T-cell (primary cell): ENCODE measurements around the gene MILR1. TPM values are rescaled to one million over a fixed set of nuclear protein-coding genes. Genes with fewer than 3 reads are reported as not detected.
"Not testable (repeated sequence)": the region's sequence is repeated elsewhere in the genome, so short reads cannot be mapped to it uniquely, and the experiment has no call there.

Source experiments
- ATAC-seq, 4 experiments: fragments of 200-7000 bp in 3 of 4; fragments of 150-1000 bp in 1 of 4; cut with Tn5 transposase; replicated peaks in 1 of 4; 1 replicate in 3 of 4; 2 replicates in 1 of 4; pipeline ENCODE4 v1.10.0; 2021; ENCODE audit warnings: moderate library complexity in 3 of 4, mild to moderate bottlenecking in 2 of 4, moderate number of reproducible peaks in 1 of 4
- CTCF ChIA-PET, 2 donors: fragments of 300-600 bp; sonication (Branson Sonifier 250); formaldehyde crosslinking; loops; one replicate each; lab custom pipeline; 2022; ENCODE audit warnings: antibody characterized with exemption in 2 of 2; lab: Charles Lee
- POLR2A ChIA-PET, 2 donors: fragments of 300-600 bp; sonication (Branson Sonifier 250); formaldehyde crosslinking; loops; one replicate each; lab custom pipeline; 2022; ENCODE audit warnings: antibody characterized with exemption in 2 of 2; lab: Charles Lee
- DNase-seq, 35 experiments: peaks; one replicate each; pipeline versions ENCODE4 v3.0.0 to v3.0.0-alpha.2; 2013 to 2023
- H3K27ac ChIP-seq: one replicate; pipeline ENCODE4 v1.5.1; 2013; ENCODE audit warnings: low read length
- H3K27me3 ChIP-seq, 2 experiments: replicated peaks in 1 of 2; 1 replicate in 1 of 2; 2 replicates in 1 of 2; pipeline versions ENCODE4 v1.6.1 to v1.7.0; 2013; ENCODE audit warnings: low read length in 1 of 2, mixed read lengths in 1 of 2; ENCODE audit not compliant: control insufficient read depth in 2 of 2, insufficient read depth in 2 of 2; ENCODE audit errors: extremely low read depth in 1 of 2
- H3K36me3 ChIP-seq, 2 donors: 1 replicate in 1 of 2; 2 replicates in 1 of 2; pipeline versions ENCODE4 v1.6.1 to v1.7.0; 2013; ENCODE audit warnings: low read length in 1 of 2; ENCODE audit not compliant: control insufficient read depth in 2 of 2, insufficient read depth in 1 of 2; ENCODE audit errors: extremely low read depth in 1 of 2
- H3K4me1 ChIP-seq, 2 experiments: 1 replicate in 1 of 2; 2 replicates in 1 of 2; pipeline versions ENCODE4 v1.6.1 to v1.7.0; 2013; ENCODE audit warnings: low read length in 2 of 2, mixed read lengths in 1 of 2; ENCODE audit not compliant: insufficient read depth in 2 of 2, control insufficient read depth in 1 of 2; ENCODE audit errors: extremely low read depth in 1 of 2
- H3K4me3 ChIP-seq, 2 donors: 1 replicate in 1 of 2; 2 replicates in 1 of 2; pipeline versions ENCODE4 v1.5.1 to v1.7.0; 2013; ENCODE audit warnings: mild to moderate bottlenecking in 2 of 2, low read length in 1 of 2, moderate library complexity in 1 of 2; ENCODE audit not compliant: control insufficient read depth in 1 of 2; ENCODE audit errors: extremely low read depth in 1 of 2
- H3K9me3 ChIP-seq: 2 replicates; pipeline ENCODE4 v1.7.0; 2013
- H3K27ac Mint-ChIP-seq, 2 donors: one replicate each; pipeline ENCODE4 v1.8.0; 2020 to 2021; ENCODE audit warnings: mild to moderate bottlenecking in 2 of 2, mixed read lengths in 2 of 2
- H3K27me3 Mint-ChIP-seq, 2 donors: one replicate each; pipeline ENCODE4 v1.8.0; 2021 to 2022; ENCODE audit warnings: mixed read lengths in 2 of 2
- H3K36me3 Mint-ChIP-seq: one replicate; pipeline ENCODE4 v1.8.0; 2021; ENCODE audit warnings: mixed read lengths
- H3K4me1 Mint-ChIP-seq, 3 donors: one replicate each; pipeline ENCODE4 v1.8.0; 2020 to 2022; ENCODE audit warnings: mixed read lengths in 3 of 3, mild to moderate bottlenecking in 1 of 3
- H3K4me3 Mint-ChIP-seq, 3 donors: one replicate each; pipeline ENCODE4 v1.8.0; 2020 to 2022; ENCODE audit warnings: mild to moderate bottlenecking in 3 of 3, mixed read lengths in 3 of 3, moderate library complexity in 3 of 3
- H3K9me3 Mint-ChIP-seq, 3 donors: one replicate each; pipeline ENCODE4 v1.8.0; 2020 to 2022; ENCODE audit warnings: mixed read lengths in 3 of 3
- WGBS: methylation state at CpG from one replicate; pipeline ENCODE4 v1.1.5; 2013; ENCODE audit warnings: missing lambda C conversion rate; ENCODE audit not compliant: insufficient coverage; 5-methylcytosine and 5-hydroxymethylcytosine counted together
- total RNA-seq, 35 experiments: library from RNA in 6 of 35; stranded (reverse) in 6 of 35; fragments of 120-200 nt in 1 of 35; gene quantifications; one replicate each; pipeline versions ENCODE4 v1.2.1 to v1.2.4 and lab custom pipeline; 2013 to 2026

The MILR1 gene
- total RNA-seq, 5 donors from 2014 or later (not counting 1 experiment from before 2014, with no cell fraction given) = 0.22 to 0.76 TPM; not detected in 3

- H3K4me1 ChIP-seq = peaks cover 8 to 18% of the 10 kb centered on the region in 2 experiments
- CTCF ChIA-PET, H3K27me3 Mint-ChIP-seq, H3K9me3 Mint-ChIP-seq, H3K4me3 Mint-ChIP-seq, ATAC-seq, H3K36me3 Mint-ChIP-seq, H3K36me3 ChIP-seq, DNase-seq, H3K27ac Mint-ChIP-seq, H3K27me3 ChIP-seq, H3K4me3 ChIP-seq, H3K27ac ChIP-seq, H3K9me3 ChIP-seq, POLR2A ChIA-PET: not testable (repeated sequence)
- WGBS = 100% methylated on average over 2 of the region's 7 CpGs
- H3K4me1 Mint-ChIP-seq = peaks cover 13 to 30% (median 22%) of the 10 kb centered on the region in 3 donors
These were observed 10.9 kb downstream of the MILR1 start for GRCh38 chr17:64459818-64460217.

DNA sequence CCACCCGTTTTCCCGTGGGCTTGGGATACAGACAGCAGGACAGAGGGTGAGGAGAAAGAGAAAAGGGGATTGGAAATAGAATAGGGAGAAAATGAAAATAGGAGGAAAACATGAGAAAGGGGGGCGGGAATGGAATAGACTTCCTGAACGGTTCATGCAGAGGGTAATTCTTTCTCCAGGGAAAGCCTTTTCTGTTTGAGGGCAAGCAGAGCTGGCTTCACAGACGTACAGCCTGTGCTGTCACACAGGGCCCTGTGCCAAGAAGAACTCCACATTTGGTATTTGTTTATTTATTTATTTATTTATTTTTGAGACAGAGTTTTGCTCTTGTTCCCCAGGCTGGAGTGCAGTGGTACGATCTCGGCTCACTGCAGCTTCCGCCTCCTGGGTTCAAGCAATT, 12.0 kb downstream of the MILR1 start:
- Histone ChIP-seq H3K27ac (no peak overlapping the region), H3K4me1 (peaks cover 6 to 14% of the 10 kb centered on the region in 2 experiments), H3K9me3 (no peaks in the 10 kb centered on the region), H3K4me3 (no peak overlapping the region), H3K27me3 (peaks cover 0 to 8% of the 10 kb centered on the region in 2 experiments), H3K36me3 (no peaks in the 10 kb centered on the region)
- Mint-ChIP-seq H3K27ac (no peak overlapping the region), H3K27me3 (peaks cover 0 to 10% of the 10 kb centered on the region in 2 donors), H3K36me3 (no peaks in the 10 kb centered on the region), H3K4me1 (peaks cover 10 to 24% (median 18%) of the 10 kb centered on the region in 3 donors), H3K9me3 (no peaks in the 10 kb centered on the region), H3K4me3 (no peak overlapping the region)
- ChIA-PET CTCF (no interaction called here), POLR2A (no interaction called here)
- DNase-seq (no peak), ATAC-seq (no peak)
- 100% methylated on average over 3 of the region's 8 CpGs for WGBS

DNA sequence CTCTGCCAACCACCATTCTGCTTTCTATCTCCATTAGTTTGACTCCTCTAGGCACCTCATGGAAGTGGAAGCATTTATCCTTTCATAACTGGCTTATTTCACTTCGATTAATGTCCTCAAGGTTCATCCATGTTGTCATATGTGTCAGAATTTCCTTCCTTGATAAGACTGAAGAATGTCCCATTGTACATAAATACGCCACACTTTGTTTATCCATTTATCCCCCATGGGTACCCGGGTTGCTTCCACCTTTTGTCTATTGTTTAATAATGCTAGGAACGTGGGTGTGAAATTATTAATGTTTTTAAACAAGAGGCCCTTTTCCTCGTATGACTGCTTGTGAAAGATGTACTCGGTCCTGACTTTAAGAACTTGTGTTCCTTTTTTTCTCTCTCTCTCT, 12.9 kb downstream of the MILR1 start:
- Histone ChIP-seq H3K36me3 (no peaks in the 10 kb centered on the region), H3K27ac (no peak overlapping the region), H3K4me1 (peaks cover 2 to 7% of the 10 kb centered on the region in 2 experiments), H3K9me3 (no peaks in the 10 kb centered on the region), H3K4me3 (no peak overlapping the region), H3K27me3 (peaks cover 0 to 13% of the 10 kb centered on the region in 2 experiments)
- ChIA-PET POLR2A (no interaction called here), CTCF (no interaction called here)
- peaks cover 0 to 10% of the 10 kb centered on the region in 2 donors for H3K27me3 Mint-ChIP-seq
- DNase-seq (no peak), ATAC-seq (no peak)
- no peak overlapping the region for H3K27ac Mint-ChIP-seq
- H3K36me3 Mint-ChIP-seq = no peaks in the 10 kb centered on the region
- H3K4me1 Mint-ChIP-seq = peaks cover 4 to 15% (median 10%) of the 10 kb centered on the region in 3 donors
- no peak overlapping the region for H3K4me3 Mint-ChIP-seq
- WGBS = no CpG with 5 or more reads among the region's 6 CpGs
- H3K9me3 Mint-ChIP-seq = no peaks in the 10 kb centered on the region

- Mint-ChIP-seq H3K9me3 (no peaks in the 10 kb centered on the region), H3K4me1 (no peaks in the 10 kb centered on the region), H3K36me3 (no peaks in the 10 kb centered on the region), H3K27ac (no peak overlapping the region), H3K27me3 (peaks cover 0 to 8% of the 10 kb centered on the region in 2 donors), H3K4me3 (no peak overlapping the region)
- ATAC-seq (no peak), DNase-seq (no peak)
- ChIA-PET POLR2A (interaction anchor here in 1 of 2 donors (0.6 kb wide), 1 partner anchor 61 kb away, joined by 3 read pairs; no protein-coding TSS in a partner anchor), CTCF (no interaction called here)
- H3K27ac ChIP-seq = no peak overlapping the region
- H3K4me3 ChIP-seq = no peak overlapping the region
- 87% methylated on average over 3 of the region's 9 CpGs for whole genome bisulfite sequencing
- no peaks in the 10 kb centered on the region for H3K36me3 ChIP-seq
- no peaks in the 10 kb centered on the region for H3K9me3 ChIP-seq
- no peaks in the 10 kb centered on the region for H3K4me1 ChIP-seq
- H3K27me3 ChIP-seq = peaks cover 0 to 13% of the 10 kb centered on the region in 2 experiments
These were observed 17.3 kb downstream of the MILR1 start for GRCh38 chr17:64466019-64466735.

DNA sequence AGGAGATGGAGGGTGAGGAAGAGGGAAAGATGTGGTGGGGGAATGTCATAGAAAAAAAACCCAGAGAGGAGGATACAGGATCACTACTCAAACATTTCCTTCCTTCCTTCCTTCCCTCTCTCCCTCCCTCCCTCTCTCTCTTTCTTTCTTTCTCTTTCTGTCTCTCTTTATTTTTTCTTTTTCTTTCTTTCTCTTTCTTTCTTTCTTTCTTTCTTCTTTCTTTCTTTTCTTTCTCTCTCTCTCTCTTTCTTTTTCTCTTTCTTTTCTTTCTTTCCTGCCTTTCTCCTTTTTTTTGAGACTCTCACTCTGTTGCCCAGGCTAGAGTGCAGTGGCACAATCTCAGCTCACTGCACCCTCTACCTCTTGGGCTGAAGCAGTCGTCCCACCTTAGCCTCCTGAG, 17.9 kb downstream of the MILR1 start:
- H3K27ac ChIP-seq, ATAC-seq, H3K4me1 ChIP-seq, H3K27me3 Mint-ChIP-seq, H3K9me3 Mint-ChIP-seq, H3K4me3 Mint-ChIP-seq, H3K36me3 ChIP-seq, H3K27ac Mint-ChIP-seq, H3K36me3 Mint-ChIP-seq, H3K9me3 ChIP-seq, DNase-seq, H3K4me3 ChIP-seq, H3K4me1 Mint-ChIP-seq: not testable (repeated sequence)
- ChIA-PET CTCF (interaction anchor here in 1 of 2 donors (0.8 kb wide), 1 partner anchor 78 kb away, joined by 9 read pairs; no protein-coding TSS in a partner anchor), POLR2A (interaction anchor here in 1 of 2 donors (0.6 kb wide), 1 partner anchor 62 kb away, joined by 3 read pairs; no protein-coding TSS in a partner anchor)
- no CpG with 5 or more reads among the region's 1 CpG for WGBS
- peaks cover 0 to 13% of the 10 kb centered on the region in 2 experiments for H3K27me3 ChIP-seq

DNA sequence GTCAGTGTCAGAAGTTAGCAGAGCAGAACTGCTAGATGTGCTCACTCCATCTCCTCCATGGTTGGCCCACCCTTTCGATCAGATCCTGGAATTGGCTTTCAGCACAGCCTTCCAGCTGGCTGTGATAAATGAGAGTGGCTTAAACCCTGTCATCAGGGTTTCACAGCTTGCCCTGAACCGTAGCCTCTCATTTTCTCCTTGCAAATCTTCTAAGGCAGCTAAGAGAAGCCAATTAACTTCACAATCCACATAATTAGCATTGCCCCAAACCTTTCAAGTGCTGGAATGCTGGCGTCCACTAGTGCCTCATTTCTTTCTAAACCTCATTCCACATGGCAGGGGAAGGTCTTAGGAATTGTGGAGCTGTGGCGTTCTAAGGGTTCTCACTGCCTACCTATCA, 21.7 kb downstream of the MILR1 start:
- Mint-ChIP-seq H3K36me3 (no peaks in the 10 kb centered on the region), H3K4me1 (no peaks in the 10 kb centered on the region), H3K9me3 (no peaks in the 10 kb centered on the region), H3K27me3 (peaks cover 0 to 3% of the 10 kb centered on the region in 2 donors), H3K4me3 (no peak overlapping the region), H3K27ac (no peak overlapping the region)
- no peaks in the 10 kb centered on the region for H3K4me1 ChIP-seq
- H3K27ac ChIP-seq = no peak overlapping the region
- DNase-seq (no peak), ATAC-seq (no peak)
- ChIA-PET CTCF (no interaction called here), POLR2A (no interaction called here)
- 80% methylated on average over 1 of the region's 4 CpGs for WGBS
- H3K36me3 ChIP-seq = no peaks in the 10 kb centered on the region
- H3K9me3 ChIP-seq = no peaks in the 10 kb centered on the region
- peaks cover 0 to 7% of the 10 kb centered on the region in 2 experiments for H3K27me3 ChIP-seq
- H3K4me3 ChIP-seq = no peak overlapping the region
